ENCODE results near the gene PRKCD. TPM values are rescaled to one million over a fixed set of nuclear protein-coding genes. Genes with fewer than 3 reads are reported as not detected.

PRKCD gene
- total RNA-seq, 1 donor from 2014 or later = 14.1 TPM

DNA sequence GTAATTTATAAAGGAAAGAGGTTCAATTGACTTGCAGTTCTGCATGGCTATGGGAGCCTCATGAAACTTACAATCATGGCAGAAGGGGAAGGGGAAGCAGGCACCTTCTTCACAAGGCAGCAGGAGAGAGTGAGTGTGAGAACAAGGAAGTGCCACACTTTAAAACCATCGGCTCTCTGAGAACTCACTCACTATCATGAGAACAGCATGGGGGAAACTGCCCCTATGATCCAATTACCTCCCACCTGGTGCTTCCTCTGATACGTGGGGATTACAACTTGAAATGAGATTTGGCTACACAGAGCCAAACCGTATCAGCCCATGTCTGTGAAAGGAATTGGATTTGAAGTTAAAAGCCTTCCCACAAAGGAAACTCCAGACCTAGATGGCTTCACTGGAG lies 55.7 kb downstream of the PRKCD start:
- no peak for DNase-seq (ENCODE audit: low read depth)

DNA sequence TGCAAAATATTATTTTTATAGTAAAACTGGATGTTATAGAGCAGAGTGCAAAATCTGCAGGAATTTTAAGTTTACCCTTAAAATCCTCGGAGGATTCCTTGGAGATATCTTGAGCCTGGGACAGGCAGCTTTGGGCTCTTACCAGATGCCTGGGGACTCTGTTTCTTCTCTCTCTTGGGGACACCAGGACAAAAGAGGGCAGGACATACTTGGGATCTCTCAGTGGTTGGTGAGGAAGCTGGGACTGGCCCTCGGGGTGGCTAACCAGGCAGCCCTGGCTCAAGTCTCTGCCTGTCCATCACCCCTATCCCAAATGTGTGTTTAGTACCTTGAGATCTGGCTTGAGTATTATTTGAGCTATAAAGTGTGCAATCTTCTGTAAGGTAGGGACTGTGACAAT lies 56.2 kb downstream of the PRKCD start:
- DNase-seq (ENCODE audit: low read depth) = no peak

DNA sequence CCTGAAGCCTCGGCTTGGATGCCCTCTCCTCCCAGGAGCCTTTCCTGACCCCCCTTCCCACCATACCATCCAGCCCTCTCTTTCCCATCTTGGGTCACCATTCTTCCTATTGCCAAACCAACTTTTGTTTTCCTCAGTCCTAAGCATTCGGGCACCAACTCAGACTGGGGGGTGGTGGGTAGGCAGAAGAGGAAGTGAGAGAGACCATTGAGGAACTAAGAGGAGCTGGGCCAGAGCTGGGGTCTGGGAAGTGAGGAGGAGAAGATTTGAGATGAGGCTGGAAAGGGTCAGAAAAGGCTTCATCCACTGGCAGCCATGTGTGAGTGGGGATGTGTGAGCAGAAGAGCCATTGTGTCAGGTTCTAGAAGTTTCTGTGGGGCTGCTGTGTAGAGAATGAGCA lies 57.1 kb downstream of the PRKCD start:
- DNase-seq (ENCODE audit: low read depth) = no peak

DNA sequence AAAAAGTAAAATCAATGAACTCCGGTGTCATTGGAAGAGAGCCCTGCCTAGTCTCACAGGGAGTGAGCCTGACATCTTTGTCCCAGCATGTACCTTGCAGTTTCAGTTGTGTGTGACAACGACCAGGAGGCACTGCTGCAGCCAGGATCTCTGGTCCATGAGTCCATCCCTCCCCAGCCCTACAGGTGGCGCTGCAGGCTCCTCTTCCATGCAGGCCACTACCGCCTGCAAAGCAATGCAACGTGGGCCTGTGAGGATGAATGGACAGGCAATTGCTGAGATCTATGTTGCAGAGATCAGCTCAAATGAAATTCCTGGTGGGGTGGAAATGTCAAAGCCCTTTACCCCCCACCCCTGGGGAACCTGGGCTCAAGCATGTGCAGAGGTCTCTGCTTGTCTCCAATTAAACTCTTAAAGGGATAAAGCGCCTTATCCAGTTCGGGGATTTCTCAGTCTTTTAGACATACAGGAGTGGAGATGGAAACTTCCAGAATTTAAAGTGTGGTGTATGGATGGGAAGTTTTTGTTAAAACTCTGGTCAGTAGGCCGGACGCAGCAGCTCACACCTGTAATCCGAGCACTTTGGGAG lies 59.0 kb downstream of the PRKCD start:
- peak; percentile 69 for DNase-seq (ENCODE audit: low read depth)

DNA sequence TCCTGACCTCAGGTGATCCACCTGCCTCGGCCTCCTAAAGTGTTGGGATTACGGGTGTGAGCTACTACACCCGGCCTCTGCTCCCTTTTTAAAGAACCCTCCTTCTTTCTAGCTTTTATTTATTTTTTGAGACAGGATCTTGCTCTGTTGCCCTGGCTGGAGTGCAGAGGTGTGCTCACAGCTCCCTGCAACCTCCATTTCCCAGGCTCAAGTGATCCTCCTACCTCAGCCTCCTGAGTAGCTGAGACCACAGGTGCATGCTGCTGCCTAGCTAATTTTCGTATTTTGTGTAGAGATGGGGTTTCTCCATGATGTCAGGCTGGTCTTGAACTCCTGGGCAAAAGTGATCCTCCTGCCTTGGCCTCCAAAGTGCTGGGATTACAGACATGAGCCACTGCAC lies 60.3 kb downstream of the PRKCD start:
- DNase-seq (ENCODE audit: low read depth) = no peak

DNA sequence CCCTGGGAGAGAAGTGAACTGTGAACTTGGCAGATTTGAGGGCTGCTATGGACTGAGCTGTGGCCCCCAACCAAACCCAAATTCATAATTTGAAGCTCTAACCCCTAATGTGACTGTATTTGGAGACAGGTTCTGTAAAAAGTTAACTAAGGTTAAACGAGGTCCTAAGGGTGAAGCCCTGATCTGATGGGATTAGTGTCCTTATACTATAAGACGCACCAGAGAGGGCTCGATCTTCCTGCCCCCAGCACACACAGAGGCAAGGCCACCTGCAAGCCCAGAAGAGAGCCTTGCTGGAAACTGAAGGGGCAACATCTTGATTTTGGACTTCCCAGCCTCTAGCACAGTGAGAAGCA lies 60.8 kb downstream of the PRKCD start:
- DNase-seq (ENCODE audit: low read depth) = no peak

DNA sequence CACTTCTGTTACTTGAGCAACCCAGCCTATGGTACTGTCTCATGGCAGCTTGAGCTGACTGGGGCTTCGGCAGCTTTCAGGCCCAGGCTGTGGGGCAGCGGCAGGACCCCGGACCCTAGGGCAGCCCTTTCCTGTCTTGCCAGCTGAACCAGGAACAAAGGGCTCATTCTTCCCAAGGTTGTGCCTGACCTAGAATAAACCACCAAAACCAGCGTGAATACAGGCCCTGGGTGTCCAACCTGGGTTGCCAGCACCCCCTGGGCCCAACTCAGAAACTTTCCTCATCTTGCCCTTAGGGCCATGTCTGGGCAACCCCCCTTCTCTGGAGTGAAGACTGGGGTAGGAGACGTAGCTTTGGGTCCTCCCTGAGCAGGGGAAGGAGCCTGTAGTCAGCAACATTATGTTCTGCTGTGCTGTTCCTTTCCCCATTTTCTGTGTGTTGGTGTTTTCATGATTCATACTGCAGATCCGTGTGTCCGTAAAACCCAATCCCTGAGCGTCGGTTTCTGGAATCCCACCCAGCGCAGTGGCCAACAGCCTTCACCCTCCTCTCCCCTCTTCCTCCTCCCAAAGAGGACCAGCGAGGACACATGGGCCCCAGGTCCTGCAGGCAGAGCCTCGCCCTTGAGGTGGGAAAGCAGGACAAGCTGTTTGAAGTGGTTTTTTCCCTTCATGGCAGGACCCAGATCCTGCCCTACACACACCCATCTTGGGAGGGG lies 61.3 kb downstream of the PRKCD start:
- DNase-seq (ENCODE audit: low read depth) = no peak

DNA sequence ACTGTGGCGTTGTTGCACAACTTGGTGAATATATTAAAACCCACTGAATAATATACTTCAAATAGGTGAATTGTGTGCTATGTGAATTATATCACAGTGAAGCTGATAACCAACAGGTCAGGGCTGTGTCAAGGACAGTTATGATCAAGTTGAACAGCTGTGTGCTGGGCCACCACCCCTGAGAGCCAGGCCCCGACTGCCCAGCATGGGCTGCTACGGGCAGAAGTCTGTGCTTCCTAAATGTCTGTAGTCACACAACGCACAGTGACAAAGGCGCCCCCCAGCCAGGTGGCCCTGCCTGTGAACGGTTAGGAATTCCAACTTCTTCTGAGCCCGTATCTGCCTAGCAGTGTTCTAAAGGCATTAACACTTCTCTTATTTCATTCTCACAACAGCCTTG lies 62.0 kb downstream of the PRKCD start:
- DNase-seq (ENCODE audit: low read depth) = no peak

DNA sequence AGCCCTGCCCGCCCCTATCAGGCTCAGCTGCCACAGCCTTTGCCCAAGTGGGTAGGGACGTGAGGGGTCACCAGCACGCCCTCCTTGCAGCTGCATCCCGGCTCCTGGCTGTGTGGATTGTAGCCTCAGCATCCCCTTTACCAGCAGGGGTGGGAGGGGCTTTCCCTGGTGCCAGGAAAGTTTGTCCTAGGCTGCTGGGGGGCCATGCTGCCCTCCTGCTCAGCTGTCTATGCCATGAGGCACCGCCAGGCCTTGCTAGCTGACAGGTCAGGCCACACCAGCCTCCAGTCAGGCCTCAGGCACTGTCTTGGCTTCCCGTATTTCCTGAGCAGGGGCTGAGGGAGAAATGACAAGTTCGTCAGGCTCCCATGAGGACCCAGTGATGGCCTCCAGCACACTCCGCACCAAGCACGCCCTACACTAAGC lies 62.5 kb downstream of the PRKCD start:
- DNase-seq (ENCODE audit: low read depth) = no peak

DNA sequence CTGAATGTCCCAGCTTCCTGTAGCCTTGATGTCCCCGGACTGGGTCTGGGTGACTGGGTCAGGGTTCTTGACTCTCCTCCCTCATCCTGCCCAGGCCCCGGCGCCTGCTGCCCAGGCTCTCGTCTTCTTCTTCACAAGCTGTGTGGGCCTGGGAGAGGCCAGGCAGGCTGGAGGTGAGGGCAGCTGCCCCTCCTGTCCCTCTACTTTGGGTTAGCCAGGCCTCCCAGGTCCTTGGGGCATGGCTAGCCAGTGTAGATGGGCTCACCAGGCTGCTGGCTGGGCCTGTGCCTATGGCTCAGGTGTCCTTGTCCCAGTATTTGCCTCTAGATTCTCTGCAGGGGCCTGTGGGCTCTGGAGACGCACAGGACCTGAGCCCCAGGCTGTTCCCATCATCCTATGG lies 63.0 kb downstream of the PRKCD start:
- no peak for DNase-seq (ENCODE audit: low read depth)

DNA sequence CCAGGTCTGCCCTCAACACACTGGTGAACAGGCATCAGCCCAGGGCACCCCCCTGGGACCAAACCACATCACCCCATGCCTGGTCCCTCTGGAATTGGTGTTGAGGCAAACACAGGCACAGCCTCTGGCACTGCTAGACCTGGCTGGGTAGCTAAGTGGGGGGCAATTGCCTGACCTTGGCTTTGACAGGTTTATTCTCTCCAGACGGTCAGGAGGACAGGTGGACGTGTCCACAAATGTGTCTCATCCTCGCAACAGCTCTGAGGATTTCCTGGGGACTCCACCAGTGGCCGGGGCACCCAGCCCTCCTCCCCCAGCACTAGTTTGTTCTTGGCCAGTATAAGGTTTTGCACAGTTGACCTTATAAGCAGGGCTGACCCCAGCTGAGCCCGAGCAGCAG lies 63.5 kb downstream of the PRKCD start:
- no peak for DNase-seq (ENCODE audit: low read depth)

DNA sequence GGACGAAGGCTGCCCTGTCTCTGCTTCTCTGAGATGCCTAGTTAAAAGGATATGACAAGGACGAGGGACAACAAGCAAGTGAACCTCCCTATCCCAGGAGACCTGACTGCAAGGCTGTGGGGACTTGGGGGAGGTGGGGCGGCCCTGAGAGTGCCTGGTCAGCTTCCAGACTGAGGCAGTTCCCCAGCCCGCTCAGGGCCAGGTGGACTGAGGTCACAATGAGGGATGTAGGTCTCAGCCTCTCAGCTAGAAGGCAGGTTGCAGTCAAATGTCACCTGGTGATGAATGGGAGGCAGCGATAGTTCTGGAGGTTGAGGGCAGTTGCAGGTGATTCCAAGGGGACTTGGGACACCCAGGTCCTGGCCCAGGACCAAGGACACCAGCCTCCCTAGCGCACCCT lies 64.2 kb downstream of the PRKCD start:
- no peak for DNase-seq (ENCODE audit: low read depth)

DNA sequence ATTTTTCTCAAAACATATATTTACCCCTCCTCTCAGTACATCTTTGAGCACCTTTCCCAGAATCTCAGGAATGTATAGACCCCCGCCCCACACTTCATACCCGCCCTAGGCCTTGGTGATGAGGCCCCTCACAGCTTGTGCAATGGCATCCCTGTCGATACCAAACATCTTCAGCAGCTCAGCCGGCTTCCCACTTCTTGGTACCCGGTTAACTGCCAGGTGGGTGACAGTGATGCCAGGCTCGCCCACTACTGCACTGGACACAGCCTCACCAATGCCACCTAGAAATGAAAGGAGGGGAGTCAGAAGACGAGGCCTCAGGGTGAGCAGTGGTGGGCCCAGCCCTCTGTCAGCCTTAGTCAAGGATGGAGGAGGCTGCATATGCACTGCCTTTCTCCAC lies 64.6 kb downstream of the PRKCD start:
- DNase-seq (ENCODE audit: low read depth) = no peak

DNA sequence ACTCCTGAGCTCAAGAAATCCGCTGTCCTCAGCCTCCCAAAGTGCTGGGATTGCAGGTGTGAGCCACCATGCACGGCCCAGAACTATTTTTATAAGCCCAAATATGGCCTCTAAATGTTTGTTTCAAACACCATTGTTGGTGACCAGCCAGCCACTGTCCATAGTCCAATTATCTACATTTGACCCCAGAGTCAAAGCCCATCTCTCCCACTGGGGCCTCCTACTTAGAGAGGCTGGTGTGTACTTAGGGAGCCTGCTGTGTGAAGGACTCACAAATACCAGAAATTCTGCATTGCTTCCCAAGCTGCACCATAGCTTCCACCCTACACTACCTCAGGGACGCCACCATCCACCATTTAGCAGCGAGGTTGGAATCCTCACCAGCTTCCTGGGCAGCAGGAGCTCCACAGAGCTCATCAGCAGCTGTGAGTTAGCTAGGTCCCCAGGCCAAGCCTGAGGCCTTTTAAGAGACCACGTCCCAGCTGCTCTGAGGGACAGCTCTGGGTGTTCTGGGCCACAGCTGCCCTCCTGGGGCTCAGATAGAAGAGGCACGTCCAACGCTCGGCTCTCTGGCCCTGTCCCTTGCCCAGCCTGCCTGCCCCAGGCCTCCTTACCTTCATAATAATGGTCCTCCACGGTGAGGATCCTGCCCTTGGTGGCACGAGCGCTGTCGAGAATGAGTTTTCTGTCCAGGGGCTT lies 65.3 kb downstream of the PRKCD start:
- no peak for DNase-seq (ENCODE audit: low read depth)

DNA sequence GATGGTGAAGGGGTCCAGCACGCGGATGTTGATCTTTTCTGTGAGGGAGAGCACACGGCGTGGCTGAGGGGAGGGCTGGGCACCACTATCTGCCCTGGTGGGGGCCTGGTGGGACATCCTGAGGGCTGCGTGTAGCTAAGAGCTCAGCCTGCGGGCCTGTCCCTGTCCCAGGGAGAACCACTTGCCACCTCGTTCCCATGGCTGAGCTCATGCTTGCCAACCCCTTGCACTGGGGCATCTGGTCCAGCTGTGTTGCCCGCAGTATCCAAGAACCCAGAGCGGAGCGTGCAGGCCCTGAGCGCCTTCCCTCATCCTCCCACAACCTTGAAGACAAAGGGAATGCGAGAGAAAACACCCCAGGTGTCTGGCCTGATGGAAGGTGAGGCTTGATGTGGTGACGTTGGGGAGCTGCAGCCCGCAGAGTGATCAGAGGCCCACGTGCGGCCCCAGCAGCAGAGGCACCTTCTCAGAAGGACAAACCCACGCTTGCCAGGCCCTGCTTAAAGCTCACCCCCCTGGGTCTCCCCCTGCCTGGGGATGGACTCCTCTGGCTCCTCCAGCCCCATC lies 65.9 kb downstream of the PRKCD start:
- no peak for DNase-seq (ENCODE audit: low read depth)

DNA sequence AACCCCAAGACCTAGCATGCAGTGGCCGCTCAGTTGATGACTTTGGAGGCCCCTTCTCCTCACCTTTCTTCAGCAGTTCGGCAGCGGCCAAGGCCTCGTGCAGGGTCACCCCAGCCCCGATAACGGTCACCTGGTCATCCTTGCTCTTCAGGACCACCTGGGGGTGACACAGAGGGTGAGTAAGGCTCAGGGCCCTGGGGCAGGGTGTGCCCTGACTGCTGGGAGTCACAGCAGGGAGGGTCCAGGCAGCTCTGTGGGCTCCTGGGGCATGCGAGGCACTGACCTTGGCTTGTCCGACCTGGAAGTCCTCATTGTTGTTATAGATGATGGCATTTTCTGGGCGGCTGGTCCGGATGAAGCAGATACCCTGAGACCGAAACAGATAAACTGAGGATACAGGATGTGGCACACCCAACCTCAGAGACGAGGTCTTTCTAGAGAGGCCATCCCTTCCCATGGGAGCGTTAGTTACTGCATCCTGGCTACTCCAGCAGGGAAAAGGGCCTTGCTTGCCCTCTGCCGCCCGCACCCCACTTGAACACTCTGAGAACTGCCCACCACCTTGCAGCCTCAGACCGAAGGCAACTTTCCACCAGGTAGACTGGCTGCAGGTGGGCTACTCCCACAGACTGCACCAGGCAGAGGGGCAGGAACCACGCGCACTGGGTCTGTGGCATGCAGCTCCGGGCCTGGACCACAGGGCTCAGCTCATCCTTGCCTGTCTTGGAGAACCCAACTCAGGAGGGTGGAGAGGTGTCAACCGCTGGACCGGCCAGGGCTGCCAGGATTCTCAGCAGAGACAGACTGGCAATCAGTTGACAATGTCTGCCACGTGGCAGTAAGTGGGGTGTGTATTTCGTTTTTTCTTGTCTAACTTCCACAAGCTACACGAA lies 67.2 kb downstream of the PRKCD start:
- no peak for DNase-seq (ENCODE audit: low read depth)

DNA sequence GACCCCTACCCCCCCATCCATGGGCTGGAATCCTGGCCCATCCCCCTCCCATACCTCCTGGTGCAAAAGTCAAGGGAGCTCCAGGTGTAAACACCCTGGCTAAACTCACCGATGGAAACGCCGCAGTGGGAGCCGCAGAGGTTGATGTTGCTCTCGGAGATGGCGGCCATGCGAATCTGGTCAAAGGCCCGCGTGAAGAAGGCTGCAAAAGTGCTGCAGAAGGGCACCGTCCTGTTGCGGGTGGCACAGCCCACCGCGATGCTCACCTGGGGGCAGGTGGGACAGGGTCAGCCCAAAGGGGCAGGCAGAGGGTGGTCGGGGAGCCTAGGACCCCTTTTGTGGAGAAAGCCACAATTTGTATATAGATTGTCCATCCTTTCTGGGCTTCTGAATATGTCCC lies 68.2 kb downstream of the PRKCD start:
- DNase-seq (ENCODE audit: low read depth) = no peak

DNA sequence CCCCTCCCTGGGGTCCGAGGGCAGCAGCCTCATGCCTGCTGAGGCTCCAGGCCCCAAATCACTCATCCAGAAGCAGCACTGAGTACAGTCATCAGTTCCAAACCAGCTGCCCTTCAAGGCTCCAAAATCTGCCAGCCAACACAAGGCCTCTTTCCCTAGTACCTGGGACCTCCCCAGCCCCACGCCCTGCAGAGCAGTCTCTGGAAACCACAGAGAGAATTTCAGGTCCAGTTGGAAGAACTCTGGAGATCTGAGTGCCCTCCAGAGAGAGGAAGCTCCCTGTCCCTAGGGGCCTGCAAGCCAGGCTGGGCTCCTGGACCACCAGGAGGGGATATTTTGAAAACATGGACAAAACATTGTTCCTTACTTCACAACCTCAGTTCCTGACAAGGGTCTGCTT lies 68.6 kb downstream of the PRKCD start:
- DNase-seq (ENCODE audit: low read depth) = no peak

DNA sequence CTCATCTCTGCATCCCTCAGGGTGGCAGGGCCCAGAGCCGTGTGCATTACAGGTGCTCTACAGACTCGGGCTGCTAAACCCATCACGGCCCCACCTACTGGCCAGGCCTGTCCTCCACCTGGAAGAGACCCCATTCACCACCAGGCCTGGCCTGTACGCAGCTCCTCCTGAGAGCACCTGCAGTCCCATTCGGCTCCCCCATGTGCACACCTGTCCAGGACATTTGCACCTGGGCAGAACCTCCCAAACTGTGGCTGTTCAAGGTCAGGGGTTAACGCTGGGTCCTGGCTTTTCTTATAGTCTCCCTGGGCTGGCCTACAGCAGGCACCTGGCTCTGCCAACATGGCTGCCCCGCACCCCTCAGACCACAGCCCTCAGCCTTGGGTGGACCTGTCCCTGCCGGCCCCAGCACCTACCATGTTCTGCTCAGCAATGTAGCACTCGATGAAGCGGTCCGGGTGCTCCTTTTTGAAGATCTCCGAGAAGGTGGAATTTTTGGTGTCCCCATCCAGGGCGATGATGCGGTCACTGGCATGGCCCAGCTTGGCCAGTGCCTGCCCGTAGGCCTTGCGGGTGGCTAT lies 69.1 kb downstream of the PRKCD start:
- DNase-seq (ENCODE audit: low read depth) = no peak

DNA sequence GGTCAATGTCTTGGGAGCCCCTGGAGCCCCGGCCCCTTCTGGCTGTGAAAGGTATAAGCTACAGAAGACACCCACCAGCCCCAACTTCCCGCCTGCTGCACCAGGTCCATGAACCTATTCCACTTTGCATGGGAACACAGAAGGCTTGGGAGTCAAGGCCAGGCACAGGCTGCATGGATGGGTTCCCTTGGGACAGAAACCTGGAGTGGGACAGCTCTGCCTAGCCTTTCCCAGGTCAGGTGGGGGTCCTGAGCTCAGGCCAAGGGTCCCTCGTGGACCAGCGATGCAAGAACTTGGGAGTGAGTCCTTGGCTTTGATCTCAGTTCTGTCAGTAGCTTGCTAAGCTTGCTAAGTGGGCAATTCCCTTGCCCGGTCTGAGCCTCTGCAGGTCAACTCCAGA lies 69.8 kb downstream of the PRKCD start:
- DNase-seq (ENCODE audit: low read depth) = no peak
